ENCODE data around the gene PNMA8B. TPM values are rescaled to one million over a fixed set of nuclear protein-coding genes. Genes with fewer than 3 reads are reported as not detected.

Gene PNMA8B
- total RNA-seq, 1 experiment from 2014 or later, result 0.10 TPM

- Histone ChIP-seq H4K20me1 (ENCODE audit: insufficient read depth) (no peaks in the 10 kb centered on the region), H3K27me3 (ENCODE audit: insufficient read depth, low read length) (no peaks in the 10 kb centered on the region; the same call in 1 of the 2 replicates), H3K27ac (ENCODE audit: low read depth, low read length) (no peak overlapping the region), H3K9me3 (ENCODE audit: control insufficient read depth in 1 of 2, insufficient read depth in 1 of 2, low read depth in 1 of 2, low read length in 2 of 2) (no peaks in the 10 kb centered on the region), H3K79me2 (ENCODE audit: insufficient read depth, low read length) (no peaks in the 10 kb centered on the region), H3K36me3 (ENCODE audit: control insufficient read depth in 1 of 2, insufficient read depth in 2 of 2, low read length in 2 of 2) (no peaks in the 10 kb centered on the region), H3K4me3 (replicated peaks in 1 of 2; ENCODE audit: low read depth in 1 of 2, low read length in 2 of 2) (no peak overlapping the region), H2AFZ (ENCODE audit: low read depth, low read length, poor library complexity, severe bottlenecking) (no peak overlapping the region), H3K4me1 (ENCODE audit: control insufficient read depth in 1 of 2, insufficient read depth in 2 of 2, low read length in 2 of 2) (no peaks in the 10 kb centered on the region), H3K4me2 (ENCODE audit: low read length) (no peak overlapping the region), H3K9ac (ENCODE audit: low read length) (no peak overlapping the region), H3K9me2 (ENCODE audit: insufficient read depth) (no peaks in the 10 kb centered on the region)
- intact Hi-C loops (cut with micrococcal nuclease), result loop anchor here (10.0 kb wide), 1 partner anchor 398 kb away; no protein-coding TSS in a partner anchor
- ChIA-PET CTCF (interaction anchor here (1.2 kb wide), 1 partner anchor 201 kb away, joined by 3 read pairs; no protein-coding TSS in a partner anchor), POLR2A (no interaction called here), RAD21 (ENCODE audit: low non-redundant PET in 1 of 2, low total read pairs in 2 of 2, uncharacterized antibody in 2 of 2, unreplicated experiment in 2 of 2) (no interaction called here)
- DNase-seq (ENCODE audit: low read depth, low spot score) (no peak), ATAC-seq (no peak)
- BruUV-seq (replicated peaks), result no TSS peak
- TF ChIP-seq YY1 (IDR thresholded peaks at IDR 0.05; ENCODE audit: extremely low read depth, insufficient replicate concordance, low read depth, low read length) (no peak), ELF1 (IDR thresholded peaks at IDR 0.05; ENCODE audit: borderline replicate concordance, low read depth) (no peak), JUND (IDR thresholded peaks at IDR 0.05) (no peak), ZNF274 (IDR thresholded peaks at IDR 0.05; ENCODE audit: low read depth, low read length) (no peak), SRF (IDR thresholded peaks at IDR 0.05; ENCODE audit: low read depth) (no peak), EZH2phosphoT487 (IDR thresholded peaks at IDR 0.05; ENCODE audit: borderline replicate concordance) (no peak), SP1 (IDR thresholded peaks at IDR 0.05; ENCODE audit: low read depth) (no peak), RAD21 (IDR thresholded peaks at IDR 0.05; ENCODE audit: low read depth) (no peak), CBX3 (IDR thresholded peaks at IDR 0.05; ENCODE audit: low read depth) (no peak), SIN3A (IDR thresholded peaks at IDR 0.05; ENCODE audit: low read depth) (no peak), ATF3 (IDR thresholded peaks at IDR 0.05) (no peak), EZH2 (IDR thresholded peaks at IDR 0.05) (no peak), FOSL1 (IDR thresholded peaks at IDR 0.05; ENCODE audit: low read depth) (no peak), ZFX (IDR thresholded peaks at IDR 0.05) (no peak)
- TF ChIP-seq, protein P1, sequence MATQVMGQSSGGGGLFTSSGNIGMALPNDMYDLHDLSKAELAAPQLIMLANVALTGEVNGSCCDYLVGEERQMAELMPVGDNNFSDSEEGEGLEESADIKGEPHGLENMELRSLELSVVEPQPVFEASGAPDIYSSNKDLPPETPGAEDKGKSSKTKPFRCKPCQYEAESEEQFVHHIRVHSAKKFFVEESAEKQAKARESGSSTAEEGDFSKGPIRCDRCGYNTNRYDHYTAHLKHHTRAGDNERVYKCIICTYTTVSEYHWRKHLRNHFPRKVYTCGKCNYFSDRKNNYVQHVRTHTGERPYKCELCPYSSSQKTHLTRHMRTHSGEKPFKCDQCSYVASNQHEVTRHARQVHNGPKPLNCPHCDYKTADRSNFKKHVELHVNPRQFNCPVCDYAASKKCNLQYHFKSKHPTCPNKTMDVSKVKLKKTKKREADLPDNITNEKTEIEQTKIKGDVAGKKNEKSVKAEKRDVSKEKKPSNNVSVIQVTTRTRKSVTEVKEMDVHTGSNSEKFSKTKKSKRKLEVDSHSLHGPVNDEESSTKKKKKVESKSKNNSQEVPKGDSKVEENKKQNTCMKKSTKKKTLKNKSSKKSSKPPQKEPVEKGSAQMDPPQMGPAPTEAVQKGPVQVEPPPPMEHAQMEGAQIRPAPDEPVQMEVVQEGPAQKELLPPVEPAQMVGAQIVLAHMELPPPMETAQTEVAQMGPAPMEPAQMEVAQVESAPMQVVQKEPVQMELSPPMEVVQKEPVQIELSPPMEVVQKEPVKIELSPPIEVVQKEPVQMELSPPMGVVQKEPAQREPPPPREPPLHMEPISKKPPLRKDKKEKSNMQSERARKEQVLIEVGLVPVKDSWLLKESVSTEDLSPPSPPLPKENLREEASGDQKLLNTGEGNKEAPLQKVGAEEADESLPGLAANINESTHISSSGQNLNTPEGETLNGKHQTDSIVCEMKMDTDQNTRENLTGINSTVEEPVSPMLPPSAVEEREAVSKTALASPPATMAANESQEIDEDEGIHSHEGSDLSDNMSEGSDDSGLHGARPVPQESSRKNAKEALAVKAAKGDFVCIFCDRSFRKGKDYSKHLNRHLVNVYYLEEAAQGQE (IDR thresholded peaks at IDR 0.05; ENCODE audit: low read depth), result no peak
- TF ChIP-seq, protein P2, sequence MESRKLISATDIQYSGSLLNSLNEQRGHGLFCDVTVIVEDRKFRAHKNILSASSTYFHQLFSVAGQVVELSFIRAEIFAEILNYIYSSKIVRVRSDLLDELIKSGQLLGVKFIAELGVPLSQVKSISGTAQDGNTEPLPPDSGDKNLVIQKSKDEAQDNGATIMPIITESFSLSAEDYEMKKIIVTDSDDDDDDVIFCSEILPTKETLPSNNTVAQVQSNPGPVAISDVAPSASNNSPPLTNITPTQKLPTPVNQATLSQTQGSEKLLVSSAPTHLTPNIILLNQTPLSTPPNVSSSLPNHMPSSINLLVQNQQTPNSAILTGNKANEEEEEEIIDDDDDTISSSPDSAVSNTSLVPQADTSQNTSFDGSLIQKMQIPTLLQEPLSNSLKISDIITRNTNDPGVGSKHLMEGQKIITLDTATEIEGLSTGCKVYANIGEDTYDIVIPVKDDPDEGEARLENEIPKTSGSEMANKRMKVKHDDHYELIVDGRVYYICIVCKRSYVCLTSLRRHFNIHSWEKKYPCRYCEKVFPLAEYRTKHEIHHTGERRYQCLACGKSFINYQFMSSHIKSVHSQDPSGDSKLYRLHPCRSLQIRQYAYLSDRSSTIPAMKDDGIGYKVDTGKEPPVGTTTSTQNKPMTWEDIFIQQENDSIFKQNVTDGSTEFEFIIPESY (IDR thresholded peaks at IDR 0.05; ENCODE audit: extremely low read depth, insufficient replicate concordance, low read length), result no peak
These were observed 13.0 kb downstream of the PNMA8B start for GRCh38 chr19:46482631-46483030.
